GM21360 (cell line): ENCODE results near the gene RNF126.
"Not testable (repeated sequence)": the region's sequence is repeated elsewhere in the genome, so short reads cannot be mapped to it uniquely, and the experiment has no call there.

ENCODE experiments used
- ATAC-seq: cut with Tn5 transposase; IDR thresholded peaks from one replicate; pipeline ENCODE4 v1.9.1; 2021; ENCODE audit warnings: mild to moderate bottlenecking, moderate library complexity; ENCODE audit not compliant: unreplicated experiment

Gene RNF126

DNA sequence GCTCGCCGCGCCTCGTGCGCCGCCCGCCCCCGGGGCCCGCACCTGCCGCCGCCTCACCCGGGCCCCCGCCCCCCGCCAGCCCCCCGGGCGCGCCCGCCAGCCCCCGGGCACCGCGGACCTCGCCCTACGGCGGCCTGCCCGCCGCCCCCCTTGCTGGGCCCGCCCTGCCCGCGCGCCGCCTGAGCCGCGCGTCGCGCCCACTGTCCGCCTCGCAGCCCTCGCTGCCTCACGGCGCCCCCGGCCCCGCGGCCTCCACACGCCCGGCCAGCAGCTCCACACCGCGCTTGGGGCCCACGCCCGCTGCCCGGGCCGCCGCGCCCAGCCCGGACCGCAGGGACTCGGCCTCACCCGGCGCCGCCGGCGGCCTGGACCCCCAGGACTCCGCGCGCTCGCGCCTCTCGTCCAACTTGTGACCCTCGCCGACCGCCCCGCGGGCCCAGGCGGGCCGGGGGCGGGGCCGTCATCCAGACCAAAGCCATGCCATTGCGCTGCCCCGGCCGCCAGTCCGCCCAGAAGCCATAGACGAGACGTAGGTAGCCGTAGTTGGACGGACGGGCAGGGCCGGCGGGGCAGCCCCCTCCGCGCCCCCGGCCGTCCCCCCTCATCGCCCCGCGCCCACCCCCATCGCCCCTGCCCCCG lies 46.8 kb downstream of the RNF126 start:
- no peak for ATAC-seq

GRCh38 chr19:615619-616018 lies 47.4 kb downstream of the RNF126 start:
- ATAC-seq, result no peak

GRCh38 chr19:613732-614567 lies 49.1 kb downstream of the RNF126 start:
- ATAC-seq, result no peak

DNA sequence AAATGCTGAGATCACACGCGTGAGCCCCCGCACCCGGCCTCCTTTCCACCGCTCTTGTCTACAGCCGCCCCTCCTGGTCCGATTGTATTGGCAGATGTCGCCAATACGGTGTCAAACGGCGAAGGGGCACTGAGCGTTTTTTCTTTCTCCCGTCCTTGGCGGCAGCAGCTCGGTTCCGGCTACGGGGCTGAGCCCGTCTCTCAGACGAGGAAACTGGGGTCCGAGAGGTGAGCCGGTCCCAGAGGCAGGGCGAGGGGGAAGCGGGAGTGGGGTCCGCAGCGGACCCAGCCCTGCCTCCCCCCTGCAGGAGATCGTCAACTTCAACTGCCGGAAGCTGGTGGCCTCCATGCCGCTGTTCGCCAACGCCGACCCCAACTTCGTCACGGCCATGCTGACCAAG lies 50.1 kb downstream of the RNF126 start:
- no peak for ATAC-seq

DNA sequence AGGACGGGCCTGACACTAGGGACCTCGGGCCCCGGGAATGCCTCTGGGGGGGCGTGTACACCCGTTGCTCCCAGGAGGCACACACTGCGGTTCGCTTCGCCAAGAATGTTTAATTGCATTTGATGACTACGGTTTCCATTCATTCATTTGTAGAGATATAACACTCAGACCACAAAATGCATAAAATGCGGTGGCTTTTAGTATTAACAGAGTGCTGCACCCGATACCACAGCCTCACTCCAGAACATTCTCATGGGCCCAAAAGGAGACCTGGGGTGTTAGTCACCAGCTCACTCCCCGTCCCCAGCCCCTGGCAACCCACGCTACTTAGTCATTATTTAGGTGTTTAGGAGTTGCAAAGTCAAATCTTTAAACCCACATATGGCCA lies 51.5 kb downstream of the RNF126 start:
- no peak for ATAC-seq

- no peak for ATAC-seq
These were observed 52.1 kb downstream of the RNF126 start for GRCh38 chr19:610801-611480.

- ATAC-seq, result no peak
These were observed 52.8 kb downstream of the RNF126 start for GRCh38 chr19:610071-610800.

DNA sequence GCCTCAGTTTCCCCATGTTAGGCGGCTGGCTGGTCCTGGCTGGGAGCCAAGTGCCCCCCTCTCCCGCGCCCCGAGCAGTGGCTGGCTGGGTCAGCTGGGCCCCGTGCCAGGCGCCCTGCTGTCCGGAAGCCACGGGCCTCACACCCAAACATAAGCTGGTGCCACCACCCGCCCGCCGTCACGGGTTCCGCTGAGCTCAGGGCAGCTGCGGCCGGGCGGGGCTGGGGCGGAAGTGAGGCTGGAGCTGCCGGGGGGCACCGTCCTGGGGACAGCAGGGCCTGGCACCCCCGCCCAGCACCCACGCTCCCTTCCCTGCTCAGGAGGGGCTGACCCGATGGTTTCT lies 54.0 kb downstream of the RNF126 start:
- no peak for ATAC-seq

DNA sequence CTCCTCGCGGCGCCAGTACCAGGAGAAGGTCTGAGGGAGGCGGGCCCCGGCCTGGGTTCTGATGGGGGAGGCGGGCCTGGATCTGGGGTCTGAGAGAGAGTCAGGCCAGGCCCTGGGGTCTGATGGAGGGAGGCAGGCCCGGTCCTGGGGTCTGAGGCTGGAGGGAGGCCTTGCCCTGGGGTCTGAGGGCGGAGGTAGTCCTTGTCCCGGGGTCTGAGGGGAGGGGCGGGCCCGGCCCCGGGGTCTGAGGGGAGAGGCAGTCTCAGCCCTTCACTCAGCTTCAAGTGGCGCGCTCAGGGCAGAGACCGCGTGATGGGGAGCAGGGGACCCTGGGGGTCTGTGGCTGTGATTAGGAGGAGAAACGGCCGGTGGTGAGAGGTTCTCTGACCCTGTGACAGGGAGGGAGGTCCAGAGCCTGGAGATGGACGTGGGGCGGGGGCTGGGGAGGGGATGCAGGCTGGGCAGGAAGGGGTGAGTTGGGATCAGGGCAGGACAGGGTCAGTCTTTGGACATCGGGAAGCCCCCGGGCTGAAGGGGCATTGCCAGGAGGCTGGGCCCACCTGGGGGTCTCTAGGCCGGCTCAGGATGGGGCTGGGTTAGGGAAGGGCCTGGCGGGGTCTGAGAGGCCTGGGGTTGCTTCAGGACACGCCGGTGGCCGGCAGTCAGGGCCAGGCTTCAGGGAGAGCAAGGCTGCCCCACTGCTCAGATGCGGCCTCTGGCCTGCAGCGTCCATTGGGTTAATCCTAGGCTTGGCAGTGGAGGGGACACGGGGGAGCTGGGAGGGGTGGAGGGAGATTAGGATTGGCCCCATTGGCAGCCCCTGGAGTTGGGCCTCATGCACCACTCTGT lies 54.6 kb downstream of the RNF126 start:
- no peak for ATAC-seq

- ATAC-seq, result no peak
These were observed 55.5 kb downstream of the RNF126 start for GRCh38 chr19:607301-608154.

GRCh38 chr19:605061-605971 lies 57.7 kb downstream of the RNF126 start:
- not testable (repeated sequence) for ATAC-seq

GRCh38 chr19:604355-604754 lies 58.7 kb downstream of the RNF126 start:
- ATAC-seq, result no peak

DNA sequence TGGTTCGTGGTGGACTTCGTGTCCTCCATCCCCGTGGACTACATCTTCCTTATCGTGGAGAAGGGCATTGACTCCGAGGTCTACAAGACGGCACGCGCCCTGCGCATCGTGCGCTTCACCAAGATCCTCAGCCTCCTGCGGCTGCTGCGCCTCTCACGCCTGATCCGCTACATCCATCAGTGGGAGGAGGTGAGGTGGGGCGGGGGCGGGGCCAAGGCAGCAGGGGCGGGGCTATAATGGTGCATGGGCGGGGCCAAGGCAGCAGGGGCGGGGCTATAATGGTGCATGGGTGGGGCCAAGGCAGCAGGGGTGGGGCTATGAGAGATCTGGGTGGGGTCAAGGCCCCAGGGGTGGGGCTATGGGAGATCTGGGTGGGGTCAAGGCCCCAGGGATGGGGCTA lies 59.2 kb downstream of the RNF126 start:
- not testable (repeated sequence) for ATAC-seq

DNA sequence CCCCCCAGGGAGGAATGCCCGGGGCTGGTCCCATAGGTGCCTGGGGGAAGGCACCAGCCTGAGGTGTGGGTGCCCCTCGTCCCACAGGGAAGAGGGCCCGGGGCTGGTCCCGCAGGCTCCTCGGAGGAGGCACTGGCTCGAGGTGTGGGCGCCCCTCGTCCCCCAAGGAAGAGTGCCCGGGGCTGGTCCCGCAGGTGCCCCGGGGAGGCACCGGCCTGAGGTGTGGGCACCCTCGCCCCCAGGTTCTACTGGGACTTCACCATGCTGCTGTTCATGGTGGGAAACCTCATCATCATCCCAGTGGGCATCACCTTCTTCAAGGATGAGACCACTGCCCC lies 59.7 kb downstream of the RNF126 start:
- not testable (repeated sequence) for ATAC-seq

- no peak for ATAC-seq
These were observed 60.4 kb downstream of the RNF126 start for GRCh38 chr19:602391-603301.

GRCh38 chr19:601790-602189 lies 61.2 kb downstream of the RNF126 start:
- no peak for ATAC-seq

GRCh38 chr19:601310-601709 lies 61.7 kb downstream of the RNF126 start:
- ATAC-seq, result no peak
